Mesothelial cell of epicardium (in vitro differentiated cells): ENCODE results near the gene GYPB. TPM values are rescaled to one million over a fixed set of nuclear protein-coding genes. Genes with fewer than 3 reads are reported as not detected.
"Not testable (repeated sequence)": the region's sequence is repeated elsewhere in the genome, so short reads cannot be mapped to it uniquely, and the experiment has no call there.

Experiments
- DNase-seq, 2 experiments: peaks; one replicate each; pipeline ENCODE4 v3.0.0; 2021; ENCODE audit warnings: low spot score in 2 of 2; ENCODE audit not compliant: unreplicated experiment in 2 of 2
- H3K27ac Mint-ChIP-seq: 2 replicates; pipeline ENCODE4 v1.8.0; 2021; ENCODE audit warnings: mixed read lengths
- H3K27me3 Mint-ChIP-seq: 2 replicates; pipeline ENCODE4 v1.8.0; 2021; ENCODE audit warnings: low read depth, mixed read lengths
- H3K36me3 Mint-ChIP-seq: 2 replicates; pipeline ENCODE4 v1.8.0; 2021; ENCODE audit warnings: mixed read lengths
- H3K4me1 Mint-ChIP-seq: 2 replicates; pipeline ENCODE4 v1.8.0; 2021; ENCODE audit warnings: mixed read lengths
- H3K4me3 Mint-ChIP-seq: 2 replicates; pipeline ENCODE4 v1.8.0; 2021; ENCODE audit warnings: mild to moderate bottlenecking, moderate library complexity, mixed read lengths
- H3K9me3 Mint-ChIP-seq: 2 replicates; pipeline ENCODE4 v1.8.0; 2021; ENCODE audit warnings: mixed read lengths
- CTCF ChIP-seq: fragments of 200-600 bp; sonication (generic); IDR thresholded peaks from one replicate; pipeline ENCODE4 v1.5.0; 2021; ENCODE audit warnings: antibody characterized with exemption; ENCODE audit not compliant: unreplicated experiment
- total RNA-seq: library from RNA; stranded (reverse); gene quantifications from 3 replicates; pipeline ENCODE4 v1.2.1, GENCODE V29; 2021

The GYPB gene
- total RNA-seq, 1 donor from 2014 or later: not detected

- not testable (repeated sequence) for H3K4me3 Mint-ChIP-seq, DNase-seq, H3K36me3 Mint-ChIP-seq, H3K27me3 Mint-ChIP-seq, H3K27ac Mint-ChIP-seq, H3K9me3 Mint-ChIP-seq, H3K4me1 Mint-ChIP-seq
These were observed 13.6 kb downstream of the GYPB start for GRCh38 chr4:144005558-144005953.

DNA sequence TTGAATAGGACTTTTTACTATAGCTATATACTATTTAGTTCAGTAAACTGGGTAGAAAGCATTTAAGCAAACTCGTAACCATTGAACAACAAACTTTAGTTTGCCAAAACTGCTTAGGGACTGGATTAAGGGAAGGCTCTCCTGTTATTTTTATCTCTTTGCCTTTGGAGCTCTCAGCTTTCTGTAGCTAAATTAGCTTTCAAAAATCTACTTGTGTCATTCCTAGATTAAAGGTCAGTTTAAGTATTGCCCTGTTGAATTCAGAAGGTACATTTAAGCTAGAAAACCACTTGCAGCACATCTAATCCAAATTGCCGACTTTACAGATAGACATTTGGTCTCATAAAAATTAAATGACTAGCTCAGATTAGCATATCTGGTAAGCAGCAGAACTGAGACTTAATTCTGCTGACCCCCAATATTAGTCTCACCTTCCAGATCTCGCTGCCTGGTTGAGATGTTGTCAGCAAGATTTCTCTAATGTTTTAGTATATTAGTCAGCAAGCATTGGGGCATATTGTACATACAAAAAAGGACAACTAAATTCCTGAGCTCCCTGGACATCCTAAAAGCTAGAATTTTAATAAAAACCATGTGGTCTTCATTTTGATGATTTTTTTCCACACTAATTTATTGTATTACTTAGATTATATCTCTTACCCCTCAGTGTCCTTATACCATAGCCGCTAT lies 14.2 kb downstream of the GYPB start:
- not testable (repeated sequence) for H3K4me3 Mint-ChIP-seq, DNase-seq, H3K9me3 Mint-ChIP-seq, H3K36me3 Mint-ChIP-seq, H3K27ac Mint-ChIP-seq, H3K4me1 Mint-ChIP-seq
- peaks cover 12% of the 10 kb centered on the region for H3K27me3 Mint-ChIP-seq

GRCh38 chr4:144003890-144004265 lies 15.3 kb downstream of the GYPB start:
- H3K4me1 Mint-ChIP-seq, H3K27ac Mint-ChIP-seq: not testable (repeated sequence)
- peaks cover 17% of the 10 kb centered on the region for H3K27me3 Mint-ChIP-seq

GRCh38 chr4:144003205-144003889 lies 15.8 kb downstream of the GYPB start:
- not testable (repeated sequence) for H3K4me3 Mint-ChIP-seq, H3K36me3 Mint-ChIP-seq, DNase-seq, H3K27ac Mint-ChIP-seq, H3K9me3 Mint-ChIP-seq, H3K4me1 Mint-ChIP-seq
- peaks cover 18% of the 10 kb centered on the region for H3K27me3 Mint-ChIP-seq

More at GRCh38 chr4:144003890-144004265, 15.3 kb downstream of the GYPB start:
- DNase-seq, H3K36me3 Mint-ChIP-seq, H3K9me3 Mint-ChIP-seq, H3K4me3 Mint-ChIP-seq: not testable (repeated sequence)

GRCh38 chr4:144000331-144000995 lies 18.7 kb downstream of the GYPB start:
- H3K36me3 Mint-ChIP-seq, H3K27ac Mint-ChIP-seq, DNase-seq, H3K9me3 Mint-ChIP-seq, H3K4me1 Mint-ChIP-seq, H3K4me3 Mint-ChIP-seq: not testable (repeated sequence)
- peaks cover 25% of the 10 kb centered on the region for H3K27me3 Mint-ChIP-seq

- peaks cover 31% of the 10 kb centered on the region for H3K27me3 Mint-ChIP-seq
- H3K27ac Mint-ChIP-seq, H3K36me3 Mint-ChIP-seq, H3K9me3 Mint-ChIP-seq, H3K4me3 Mint-ChIP-seq, DNase-seq, H3K4me1 Mint-ChIP-seq: not testable (repeated sequence)
These were observed 23.0 kb downstream of the GYPB start for GRCh38 chr4:143996193-143996592.

GRCh38 chr4:143991761-143992160 lies 27.4 kb downstream of the GYPB start:
- H3K36me3 Mint-ChIP-seq: not testable (repeated sequence)

GRCh38 chr4:143990717-143991116 lies 28.5 kb downstream of the GYPB start:
- not testable (repeated sequence) for H3K4me1 Mint-ChIP-seq, H3K27ac Mint-ChIP-seq, H3K36me3 Mint-ChIP-seq, DNase-seq, H3K9me3 Mint-ChIP-seq, H3K4me3 Mint-ChIP-seq
- H3K27me3 Mint-ChIP-seq: peaks cover 17% of the 10 kb centered on the region

More at GRCh38 chr4:143991761-143992160, 27.4 kb downstream of the GYPB start:
- DNase-seq, H3K4me1 Mint-ChIP-seq, H3K4me3 Mint-ChIP-seq, H3K9me3 Mint-ChIP-seq, H3K27ac Mint-ChIP-seq: not testable (repeated sequence)
- peaks cover 12% of the 10 kb centered on the region for H3K27me3 Mint-ChIP-seq

DNA sequence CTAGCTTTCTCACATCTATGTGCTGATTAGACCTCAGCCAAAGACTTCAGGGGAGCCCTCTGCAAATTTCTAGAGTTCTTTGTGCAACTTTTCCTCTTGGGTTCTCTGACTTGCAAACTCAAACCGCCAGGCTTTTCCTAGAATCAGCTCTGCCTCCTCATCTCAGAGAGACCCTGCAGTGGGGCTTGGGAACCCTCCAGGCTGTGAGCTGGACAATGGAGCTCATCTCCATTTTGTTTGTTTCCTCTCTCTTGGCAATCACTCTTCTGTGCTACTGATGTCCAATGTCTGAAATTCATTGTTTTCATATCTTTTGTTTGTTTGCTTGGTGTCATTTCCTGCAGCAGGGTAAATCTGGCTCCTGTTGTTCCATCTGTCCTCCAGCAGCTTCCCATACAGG lies 33.0 kb downstream of the GYPB start:
- Mint-ChIP-seq H3K9me3 (no peaks in the 10 kb centered on the region), H3K27ac (no peak overlapping the region)

DNA sequence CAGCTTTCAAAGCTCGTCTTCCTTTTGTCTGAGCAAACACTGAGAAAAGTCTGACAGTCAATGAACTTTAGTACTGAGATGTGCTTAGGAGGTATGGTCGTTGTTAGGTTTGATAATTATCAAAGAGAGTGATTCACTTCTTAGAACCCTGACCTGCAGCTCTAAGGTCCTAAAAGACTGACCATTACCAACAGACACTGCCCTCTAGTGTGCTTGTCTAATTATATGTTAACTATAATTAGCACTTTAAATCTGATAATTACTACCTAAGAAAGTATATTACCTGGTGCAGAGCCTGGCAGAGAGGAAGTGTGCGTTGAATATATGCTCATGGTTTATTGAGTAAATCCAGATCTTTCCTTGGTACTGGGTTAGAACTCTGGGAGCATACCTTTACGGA lies 38.4 kb downstream of the GYPB start:
- not testable (repeated sequence) for H3K9me3 Mint-ChIP-seq, H3K36me3 Mint-ChIP-seq, H3K4me1 Mint-ChIP-seq, H3K27ac Mint-ChIP-seq, H3K27me3 Mint-ChIP-seq, H3K4me3 Mint-ChIP-seq, DNase-seq

More for the DNA sequence above, 33.0 kb downstream of the GYPB start:
- TF ChIP-seq CTCF: no peak
- peaks cover 15% of the 10 kb centered on the region for H3K27me3 Mint-ChIP-seq
- no peak for DNase-seq
- H3K36me3 Mint-ChIP-seq: no peaks in the 10 kb centered on the region
- H3K4me1 Mint-ChIP-seq: no peaks in the 10 kb centered on the region
- no peak overlapping the region for H3K4me3 Mint-ChIP-seq

DNA sequence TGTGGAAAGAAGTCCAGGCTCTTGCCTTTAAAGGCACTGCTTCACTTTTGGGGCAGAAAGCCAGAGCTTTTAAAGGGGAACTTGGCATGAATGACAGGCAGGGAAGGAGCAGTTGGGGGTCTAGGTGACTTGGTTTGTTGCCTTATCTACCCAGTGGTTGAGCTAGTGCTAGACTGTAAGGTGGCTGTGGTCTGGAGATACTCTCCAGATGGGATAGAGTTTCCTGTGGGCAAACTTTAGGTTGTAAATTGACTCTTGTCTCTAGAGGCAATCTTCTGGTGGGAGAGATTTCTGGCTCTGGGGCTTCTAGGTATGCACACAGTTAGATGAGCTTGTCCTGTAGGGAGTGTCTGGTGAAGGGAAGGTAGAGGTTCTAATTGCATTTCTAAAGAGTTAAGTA lies 43.7 kb downstream of the GYPB start:
- H3K4me1 Mint-ChIP-seq, DNase-seq, H3K27me3 Mint-ChIP-seq, H3K9me3 Mint-ChIP-seq, H3K36me3 Mint-ChIP-seq, H3K27ac Mint-ChIP-seq, H3K4me3 Mint-ChIP-seq: not testable (repeated sequence)

- not testable (repeated sequence) for H3K4me1 Mint-ChIP-seq, H3K36me3 Mint-ChIP-seq, H3K27me3 Mint-ChIP-seq
These were observed 45.2 kb downstream of the GYPB start for GRCh38 chr4:143974021-143974420.

More at GRCh38 chr4:143974021-143974420, 45.2 kb downstream of the GYPB start:
- not testable (repeated sequence) for H3K4me3 Mint-ChIP-seq, H3K27ac Mint-ChIP-seq, H3K9me3 Mint-ChIP-seq, DNase-seq
